Right atrium auricular region (tissue), 2 donors: ENCODE data around the gene HUS1. TPM values are rescaled to one million over a fixed set of nuclear protein-coding genes. Genes with fewer than 3 reads are reported as not detected.

ENCODE experiments used
- DNase-seq: peaks from one replicate; pipeline ENCODE4 v3.0.0-alpha.2; 2019; ENCODE audit warnings: low spot score
- H3K27ac ChIP-seq, 2 donors: fragments of 200-600 bp; sonication (generic); 1 replicate in 1 of 2; 2 replicates in 1 of 2; pipeline ENCODE4 v1.5.1; 2016 to 2019
- H3K27me3 ChIP-seq, 2 donors: fragments of 200-600 bp; sonication (generic); one replicate each; pipeline versions ENCODE4 v1.5.1 to v1.6.0; 2017 to 2019
- H3K36me3 ChIP-seq: fragments of 200-600 bp; sonication (generic); one replicate; pipeline ENCODE4 v1.5.1; 2016
- H3K4me1 ChIP-seq, 2 donors: fragments of 200-600 bp; sonication (generic); one replicate each; pipeline versions ENCODE4 v1.5.1 to v1.6.0; 2017 to 2019
- H3K4me3 ChIP-seq, 2 donors: fragments of 200-600 bp; sonication (generic); 1 replicate in 1 of 2; 2 replicates in 1 of 2; pipeline ENCODE4 v1.5.1; 2017 to 2019; ENCODE audit warnings: mild to moderate bottlenecking in 1 of 2, moderate library complexity in 1 of 2
- H3K9me3 ChIP-seq, 2 donors: fragments of 200-600 bp; sonication (generic); one replicate each; pipeline ENCODE4 v1.5.1; 2019
- total RNA-seq, 2 donors: library from RNA; depleted of rRNA; stranded (reverse); fragments of >200 nt; gene quantifications; one replicate each; pipeline ENCODE4 v1.1.0, GENCODE V29; 2016
- TF ChIP-seq, protein P1 (sequence below), 2 donors: fragments of 200-600 bp; sonication (generic); IDR thresholded peaks; one replicate each; pipeline ENCODE4 v1.5.1; 2019; ENCODE audit warnings: antibody characterized with exemption in 2 of 2

HUS1 gene
- total RNA-seq, 2 donors from 2014 or later, result 19.7 to 25.4 TPM

DNA sequence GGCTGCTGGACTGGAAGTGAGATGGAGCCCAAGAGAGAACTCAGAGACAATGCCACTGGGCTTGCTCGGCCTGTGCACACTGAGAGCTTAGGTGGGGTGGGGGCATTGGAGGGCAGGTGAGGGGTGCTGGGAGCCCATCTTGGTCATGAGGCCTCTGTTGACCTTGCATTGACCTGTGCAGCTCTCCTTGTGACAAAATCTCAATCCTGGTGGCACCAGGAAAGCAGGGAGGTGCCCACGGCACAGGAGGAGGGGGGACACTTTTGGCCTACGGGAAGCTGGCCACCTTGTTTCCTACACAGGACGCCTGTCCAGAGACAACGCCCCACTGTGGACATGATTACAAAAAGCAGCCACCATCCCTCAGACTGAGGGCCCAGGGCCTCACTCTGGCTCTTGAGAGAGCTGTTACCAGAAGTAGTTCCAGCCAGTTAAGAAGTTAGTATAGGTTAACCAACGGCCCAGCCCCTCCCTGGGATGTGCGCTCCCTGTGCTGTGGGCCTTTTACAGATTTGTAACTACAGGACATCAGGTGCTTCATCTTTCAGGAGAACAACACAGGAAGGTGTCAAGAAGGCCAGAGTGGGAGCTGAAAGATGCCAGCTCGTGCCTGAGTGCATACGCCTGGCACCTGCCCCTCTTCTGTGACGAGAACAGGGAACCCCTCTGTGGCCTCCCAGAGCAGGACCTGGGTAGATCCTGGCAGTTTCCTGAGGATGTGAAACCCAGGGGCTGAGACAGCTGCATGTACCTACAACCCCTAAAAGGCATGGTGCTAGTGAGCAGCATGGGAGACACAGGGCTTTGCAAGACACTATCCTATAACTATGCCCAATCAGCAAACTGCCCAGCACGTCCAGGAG lies 41.5 kb downstream of the HUS1 start:
- no peaks in the 10 kb centered on the region for H3K36me3 ChIP-seq
- H3K4me1 ChIP-seq, result peaks cover 0 to 63% of the 10 kb centered on the region in 2 donors
- no peak overlapping the region for H3K4me3 ChIP-seq
- H3K27ac ChIP-seq, result peak overlapping the region; percentile 86 to 96
- DNase-seq, result no peak
- no peaks in the 10 kb centered on the region for H3K9me3 ChIP-seq
- no peaks in the 10 kb centered on the region for H3K27me3 ChIP-seq
- TF ChIP-seq, protein P1, sequence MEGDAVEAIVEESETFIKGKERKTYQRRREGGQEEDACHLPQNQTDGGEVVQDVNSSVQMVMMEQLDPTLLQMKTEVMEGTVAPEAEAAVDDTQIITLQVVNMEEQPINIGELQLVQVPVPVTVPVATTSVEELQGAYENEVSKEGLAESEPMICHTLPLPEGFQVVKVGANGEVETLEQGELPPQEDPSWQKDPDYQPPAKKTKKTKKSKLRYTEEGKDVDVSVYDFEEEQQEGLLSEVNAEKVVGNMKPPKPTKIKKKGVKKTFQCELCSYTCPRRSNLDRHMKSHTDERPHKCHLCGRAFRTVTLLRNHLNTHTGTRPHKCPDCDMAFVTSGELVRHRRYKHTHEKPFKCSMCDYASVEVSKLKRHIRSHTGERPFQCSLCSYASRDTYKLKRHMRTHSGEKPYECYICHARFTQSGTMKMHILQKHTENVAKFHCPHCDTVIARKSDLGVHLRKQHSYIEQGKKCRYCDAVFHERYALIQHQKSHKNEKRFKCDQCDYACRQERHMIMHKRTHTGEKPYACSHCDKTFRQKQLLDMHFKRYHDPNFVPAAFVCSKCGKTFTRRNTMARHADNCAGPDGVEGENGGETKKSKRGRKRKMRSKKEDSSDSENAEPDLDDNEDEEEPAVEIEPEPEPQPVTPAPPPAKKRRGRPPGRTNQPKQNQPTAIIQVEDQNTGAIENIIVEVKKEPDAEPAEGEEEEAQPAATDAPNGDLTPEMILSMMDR (IDR thresholded peaks at IDR 0.05), result no peak

DNA sequence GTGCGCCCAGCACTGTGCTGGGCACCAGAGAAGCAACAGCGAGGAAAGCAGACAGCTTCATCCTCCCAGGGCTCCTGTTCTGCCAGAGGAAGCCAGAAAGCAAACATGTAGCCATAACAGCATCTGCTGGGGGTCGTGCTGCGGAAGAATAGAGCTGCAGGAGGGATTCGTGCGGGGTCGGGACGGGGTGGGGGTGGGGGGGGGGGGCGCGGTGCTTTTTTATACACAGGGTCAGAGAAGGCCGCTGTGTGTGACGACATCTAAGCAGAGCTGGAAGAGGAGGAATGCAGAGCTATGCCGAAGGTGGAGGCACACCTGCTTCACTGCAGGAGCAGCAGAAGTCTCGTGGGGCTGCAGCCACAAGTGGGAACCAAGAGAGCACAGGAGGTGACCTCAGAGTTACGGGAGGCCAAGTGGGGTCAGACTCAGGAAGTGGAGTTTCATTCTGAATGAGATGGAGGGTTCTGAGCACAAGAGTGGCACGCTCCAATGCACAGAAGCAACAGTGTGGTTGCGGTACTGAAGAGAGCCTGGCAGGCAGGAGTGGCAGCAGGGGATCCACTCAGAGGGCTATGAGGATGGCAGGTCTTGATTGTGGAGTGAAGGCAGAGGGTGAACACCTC lies 42.2 kb downstream of the HUS1 start:
- Histone ChIP-seq H3K4me3 (no peak overlapping the region), H3K4me1 (peaks cover 0 to 66% of the 10 kb centered on the region in 2 donors), H3K27me3 (no peaks in the 10 kb centered on the region), H3K27ac (peak overlapping the region; percentile 13 to 96), H3K9me3 (no peaks in the 10 kb centered on the region), H3K36me3 (no peaks in the 10 kb centered on the region)
- DNase-seq, result no peak
- TF ChIP-seq, protein P1 (IDR thresholded peaks at IDR 0.05), result no peak

DNA sequence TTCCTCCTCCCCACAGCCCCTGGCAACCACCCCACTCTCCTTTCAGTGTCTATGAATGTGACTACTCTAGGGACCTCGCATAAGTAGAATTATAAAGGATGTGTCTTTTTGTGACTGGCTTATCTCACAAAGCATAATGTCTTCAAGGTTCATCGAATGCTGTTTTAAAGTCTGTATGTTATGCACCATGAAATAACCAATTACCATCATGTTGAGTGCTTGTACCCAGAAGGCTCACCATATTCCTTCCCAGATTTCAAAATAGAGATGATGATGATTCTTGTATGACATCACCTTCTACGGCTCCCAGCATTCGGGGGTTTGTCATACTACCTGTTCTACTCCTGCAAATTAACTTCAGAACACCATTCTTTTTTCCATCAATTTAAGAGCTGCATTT lies 43.1 kb downstream of the HUS1 start:
- Histone ChIP-seq H3K27ac (no peak overlapping the region), H3K4me3 (no peak overlapping the region), H3K27me3 (no peaks in the 10 kb centered on the region), H3K4me1 (peaks cover 0 to 59% of the 10 kb centered on the region in 2 donors), H3K36me3 (no peaks in the 10 kb centered on the region), H3K9me3 (no peaks in the 10 kb centered on the region)
- no peak for DNase-seq
- TF ChIP-seq, protein P1 (IDR thresholded peaks at IDR 0.05), result no peak

DNA sequence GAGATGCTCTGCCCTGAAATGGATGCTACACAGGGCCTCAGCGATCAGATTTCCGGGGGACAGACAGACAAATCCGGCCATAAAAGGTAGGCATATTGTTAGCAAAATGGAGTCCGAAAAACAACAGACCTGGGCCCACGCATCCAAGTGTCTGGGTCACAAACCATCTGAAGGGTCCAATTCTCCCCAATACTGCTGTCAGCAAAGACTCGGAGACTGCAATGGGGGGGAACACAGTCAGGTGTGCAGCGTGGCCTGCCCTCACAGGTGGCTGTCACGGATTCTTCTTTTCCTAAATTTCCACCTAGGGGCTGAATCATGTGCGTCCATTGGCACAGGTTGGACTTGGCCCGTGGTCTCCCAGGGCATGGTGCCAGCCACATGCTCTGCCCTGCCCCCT lies 44.1 kb downstream of the HUS1 start:
- peaks cover 0 to 49% of the 10 kb centered on the region in 2 donors for H3K4me1 ChIP-seq
- no peak for DNase-seq

DNA sequence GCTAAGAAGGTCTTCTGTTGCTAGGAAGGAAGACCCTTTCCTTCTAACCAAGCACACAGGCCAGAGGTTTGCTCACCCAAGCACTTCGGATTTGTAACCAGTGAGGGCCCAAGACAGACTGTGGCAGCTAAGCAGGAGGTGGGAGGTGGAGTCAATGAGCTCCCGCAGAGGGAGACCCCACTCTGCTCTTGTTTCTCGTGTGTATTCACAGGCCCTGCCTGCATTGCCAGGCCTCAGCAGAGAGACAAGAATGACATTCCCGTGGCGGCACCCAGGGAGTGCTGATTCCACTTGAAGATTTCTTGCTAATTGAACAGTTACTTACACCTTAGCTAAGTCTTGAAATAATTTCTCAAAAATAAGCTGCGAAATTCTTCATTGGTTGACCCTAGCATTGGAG lies 44.6 kb downstream of the HUS1 start:
- Histone ChIP-seq H3K4me1 (peaks cover 0 to 44% of the 10 kb centered on the region in 2 donors), H3K4me3 (no peak overlapping the region), H3K27me3 (no peaks in the 10 kb centered on the region), H3K27ac (no peak overlapping the region), H3K36me3 (no peaks in the 10 kb centered on the region), H3K9me3 (no peaks in the 10 kb centered on the region)
- TF ChIP-seq, protein P1 (IDR thresholded peaks at IDR 0.05), result no peak
- no peak for DNase-seq

More for the DNA sequence above, 44.1 kb downstream of the HUS1 start:
- no peak overlapping the region for H3K27ac ChIP-seq
- TF ChIP-seq, protein P1 (IDR thresholded peaks at IDR 0.05), result no peak
- H3K9me3 ChIP-seq, result no peaks in the 10 kb centered on the region
- no peaks in the 10 kb centered on the region for H3K36me3 ChIP-seq
- H3K27me3 ChIP-seq, result no peaks in the 10 kb centered on the region
- H3K4me3 ChIP-seq, result no peak overlapping the region
